ENCODE data around the gene CUEDC1.

Gene CUEDC1

DNA sequence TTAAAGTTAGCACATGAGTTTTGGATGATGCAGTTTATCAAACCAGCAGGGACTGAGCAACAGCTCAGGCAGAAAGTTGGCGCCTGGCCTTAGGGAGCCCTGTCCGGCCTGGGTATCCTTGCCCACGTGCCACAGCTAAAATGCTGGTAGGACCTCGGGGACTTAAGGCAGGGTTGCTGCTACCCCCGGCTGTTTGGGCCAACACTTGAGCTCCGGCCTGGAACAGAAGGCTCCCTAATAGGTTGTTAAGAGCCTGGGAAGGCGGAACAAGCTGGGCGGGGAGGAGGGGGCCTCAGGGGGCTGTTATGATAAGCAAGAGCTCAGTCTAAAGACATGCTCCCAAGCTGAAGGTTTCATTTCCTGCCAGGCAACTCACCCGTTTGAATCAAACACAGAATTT lies 39.7 kb downstream of the CUEDC1 start:
- no peak for DNase-seq (ENCODE audit: low read depth)

DNA sequence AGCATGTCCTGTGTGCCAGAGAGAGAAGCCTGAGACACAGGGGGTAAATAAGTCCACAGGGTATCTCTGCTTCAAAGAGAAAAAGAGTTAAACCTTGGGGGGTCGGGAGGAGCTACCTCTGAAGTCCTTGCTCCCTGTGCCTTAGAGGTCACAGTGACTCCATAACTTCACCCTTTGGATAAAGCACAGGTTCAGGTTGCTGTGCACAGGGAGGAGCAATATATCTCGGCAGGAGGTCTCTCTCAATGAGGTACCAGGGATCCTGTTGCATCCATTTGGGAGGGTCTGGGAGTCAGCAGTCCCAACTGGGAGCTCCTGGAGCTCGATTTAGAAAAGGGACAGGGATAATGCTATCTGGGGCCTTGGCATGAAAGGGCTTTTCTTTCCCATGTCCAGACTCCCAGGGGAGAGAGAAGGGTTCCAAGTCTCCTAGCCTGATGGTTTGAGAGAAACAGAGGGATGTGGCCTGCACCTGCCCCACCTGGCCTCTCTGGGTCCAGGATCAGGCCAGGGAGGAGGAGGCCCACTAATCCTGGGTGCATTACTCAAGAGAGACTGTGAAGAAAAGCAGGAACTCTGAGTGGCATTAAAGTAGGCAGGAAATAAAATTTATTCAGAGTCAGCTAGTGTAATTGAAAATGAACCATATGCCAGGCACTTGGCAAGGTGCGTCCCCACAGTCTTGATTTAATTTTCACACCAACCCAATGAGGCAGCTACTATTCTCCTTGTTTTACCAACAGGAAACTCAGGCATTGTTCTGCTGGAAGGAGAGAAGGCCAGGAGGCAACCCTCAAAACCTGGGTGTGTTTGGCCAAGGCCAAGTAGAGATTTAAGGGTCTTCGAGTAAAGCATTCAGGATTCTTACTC lies 40.7 kb downstream of the CUEDC1 start:
- no peak for DNase-seq (ENCODE audit: low read depth)

DNA sequence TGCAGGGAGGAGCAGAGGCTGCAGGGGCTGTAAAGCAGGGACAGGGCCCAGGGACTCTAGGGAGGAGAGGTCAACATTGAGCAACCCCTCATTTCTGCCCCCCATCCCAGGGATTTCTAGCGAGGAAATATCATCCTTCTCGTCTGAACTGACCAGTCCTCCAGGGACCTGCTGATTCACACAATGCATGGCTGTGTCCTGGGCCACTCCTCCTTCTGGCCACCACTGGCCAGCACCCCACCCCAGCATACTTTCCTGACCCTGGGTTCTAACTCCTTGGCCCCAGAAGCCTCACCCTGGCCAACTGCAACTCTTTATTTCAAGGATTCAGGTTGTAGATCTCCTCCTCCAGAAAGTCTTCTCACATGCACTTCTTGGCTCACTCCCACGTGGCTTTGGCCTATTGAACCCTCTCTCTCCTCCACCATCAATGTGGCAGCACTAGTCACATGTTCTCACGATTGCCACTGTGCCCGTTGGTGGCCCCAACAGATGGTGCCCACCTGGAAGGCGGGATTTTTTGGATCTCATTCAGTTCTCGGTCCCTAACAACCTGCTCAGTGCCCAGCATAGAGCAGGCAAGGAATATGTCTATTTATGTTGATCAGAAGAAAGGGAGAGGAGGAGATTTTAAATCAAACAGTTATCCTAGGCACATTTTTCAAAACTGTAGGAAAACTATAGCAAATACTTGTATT lies 41.5 kb downstream of the CUEDC1 start:
- DNase-seq (ENCODE audit: low read depth): no peak

DNA sequence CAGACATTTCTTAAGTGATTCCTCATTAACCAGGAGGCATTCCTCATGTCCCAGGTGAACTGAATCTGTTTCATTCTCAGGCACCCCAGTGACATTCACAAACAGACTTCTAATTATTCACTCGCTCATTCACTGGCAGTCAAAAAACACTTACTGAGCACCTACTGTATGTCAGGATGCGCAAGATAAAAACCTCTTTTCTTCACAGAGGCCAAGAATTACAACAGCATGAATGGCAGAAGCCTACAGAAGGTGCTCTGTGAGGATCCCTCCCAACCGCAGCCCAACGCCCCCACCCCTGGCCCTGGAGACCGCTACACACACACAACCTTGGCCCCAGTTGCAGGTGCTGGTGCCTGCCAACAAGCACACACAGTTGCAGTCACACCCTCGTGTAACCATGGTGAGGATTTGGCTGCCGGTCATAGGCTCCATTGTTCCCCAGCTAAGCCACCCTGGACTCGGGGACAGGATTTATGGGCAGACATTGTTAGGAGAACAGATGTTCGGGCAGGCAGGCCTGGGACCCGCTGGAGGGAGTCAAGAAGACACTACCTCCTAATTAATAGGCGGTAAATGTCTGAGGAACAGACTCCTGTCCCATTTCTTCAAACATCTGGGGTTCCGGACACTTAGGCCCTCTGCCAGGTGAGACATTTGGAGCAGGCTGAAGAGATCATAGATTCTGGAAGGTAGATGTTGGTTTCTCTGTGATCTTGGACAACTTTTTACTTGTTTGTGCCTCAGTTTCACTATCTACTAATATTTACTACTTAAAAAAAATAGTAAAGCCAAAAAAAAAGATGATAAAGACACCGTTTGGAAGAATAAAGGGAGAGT lies 43.2 kb downstream of the CUEDC1 start:
- DNase-seq (ENCODE audit: low read depth): no peak

DNA sequence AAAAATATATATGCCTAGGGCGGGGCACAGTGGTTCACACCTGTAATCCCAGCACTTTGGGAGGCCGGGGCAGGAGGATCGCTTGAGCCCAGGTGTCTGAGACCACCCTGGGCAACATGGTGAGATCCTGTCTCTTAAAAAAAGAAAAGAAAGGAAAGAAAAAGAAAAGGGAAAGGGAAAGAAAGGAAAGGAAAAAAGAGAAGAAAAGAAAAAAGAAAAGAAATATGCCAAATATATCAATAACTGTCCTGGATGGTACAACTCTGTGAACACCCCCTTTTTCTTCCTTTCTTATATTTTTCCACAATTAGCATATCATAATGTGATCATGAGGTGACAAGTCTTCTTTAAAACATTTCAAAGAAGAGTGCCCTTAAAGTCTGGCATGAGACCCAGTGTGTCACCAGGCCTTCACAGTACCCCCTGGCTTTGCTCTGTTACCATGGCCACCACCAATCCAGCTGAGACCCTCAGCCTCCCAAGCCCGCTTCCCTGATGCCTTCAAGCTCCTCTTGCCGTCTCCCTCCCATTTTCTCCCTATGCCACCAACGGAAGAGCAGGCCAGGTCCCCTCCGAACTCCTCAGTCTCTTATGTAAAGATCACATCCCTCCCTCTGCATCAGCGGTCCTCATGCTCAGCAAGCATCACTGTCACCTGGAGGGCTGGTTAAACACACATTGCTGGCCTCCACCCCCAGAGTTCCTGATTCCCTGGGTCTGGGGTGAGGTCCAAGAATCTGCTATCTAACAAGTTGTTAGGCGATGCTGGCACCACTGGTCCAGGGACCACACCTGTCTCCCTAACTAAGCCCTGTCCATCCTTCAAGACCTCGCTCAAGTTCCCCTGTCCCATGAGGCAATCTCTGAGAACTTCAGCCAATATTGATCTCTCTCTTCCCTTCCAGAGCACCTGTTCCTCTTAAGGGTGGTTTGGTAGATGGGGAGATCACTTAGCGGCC lies 44.5 kb downstream of the CUEDC1 start:
- no peak for DNase-seq (ENCODE audit: low read depth)

DNA sequence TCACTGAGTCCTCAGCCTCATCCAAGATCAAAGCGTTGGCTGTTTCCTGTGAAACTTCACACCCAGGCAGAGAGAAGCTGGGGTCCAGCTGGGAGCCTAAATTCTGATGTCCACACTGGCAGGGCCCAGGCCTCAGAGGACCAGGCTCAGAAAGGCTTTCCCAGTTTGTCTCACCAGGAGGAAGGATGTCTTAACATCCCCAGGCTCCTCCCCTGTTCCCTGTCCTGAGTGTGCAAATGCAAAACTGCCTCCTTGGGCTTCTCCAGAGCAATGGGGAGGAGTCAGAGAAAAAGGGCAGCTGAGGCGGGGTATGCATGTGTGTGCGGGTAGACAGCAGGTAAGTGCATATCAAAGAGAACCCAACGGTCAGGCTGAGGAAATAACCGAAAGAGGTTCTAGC lies 45.7 kb downstream of the CUEDC1 start:
- DNase-seq (ENCODE audit: low read depth): no peak

DNA sequence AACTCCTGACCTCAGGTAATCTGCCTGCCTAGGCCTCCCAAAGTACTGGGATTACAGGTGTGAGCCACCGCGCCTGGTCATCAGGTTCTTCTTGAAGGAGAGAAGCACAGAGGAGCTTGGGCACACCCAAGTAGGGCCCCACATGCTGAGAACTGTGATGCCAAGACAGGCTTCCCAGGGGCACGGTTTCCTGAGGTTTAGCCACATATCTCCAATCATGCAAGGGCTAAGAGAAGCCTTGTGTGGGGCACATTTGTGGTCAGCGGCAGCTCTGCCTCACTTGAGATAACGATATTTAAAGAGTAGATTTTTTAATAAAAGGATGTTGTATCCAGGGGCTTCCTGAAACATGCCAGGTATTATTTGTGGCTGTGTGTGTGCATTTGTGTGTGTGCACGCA lies 46.9 kb downstream of the CUEDC1 start:
- DNase-seq (ENCODE audit: low read depth): no peak

DNA sequence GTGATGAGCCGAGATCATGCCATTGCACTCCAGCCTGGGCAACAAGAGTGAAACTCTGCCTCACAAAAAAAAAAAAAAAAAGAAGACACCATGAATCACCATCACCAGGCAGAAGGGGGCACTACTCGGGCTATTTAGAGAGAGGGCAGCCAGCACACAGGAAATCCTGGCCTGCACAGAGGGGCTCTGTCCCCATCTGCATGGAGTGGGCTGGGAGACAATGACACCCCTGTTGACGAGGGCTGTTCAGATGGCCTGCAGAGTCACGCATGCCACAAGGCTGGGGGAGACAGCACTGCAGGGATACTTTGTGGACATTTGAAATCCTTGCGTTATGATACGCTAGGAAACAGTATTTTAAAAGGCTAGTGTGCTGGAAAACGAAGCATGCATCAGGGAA lies 48.3 kb downstream of the CUEDC1 start:
- no peak for DNase-seq (ENCODE audit: low read depth)

DNA sequence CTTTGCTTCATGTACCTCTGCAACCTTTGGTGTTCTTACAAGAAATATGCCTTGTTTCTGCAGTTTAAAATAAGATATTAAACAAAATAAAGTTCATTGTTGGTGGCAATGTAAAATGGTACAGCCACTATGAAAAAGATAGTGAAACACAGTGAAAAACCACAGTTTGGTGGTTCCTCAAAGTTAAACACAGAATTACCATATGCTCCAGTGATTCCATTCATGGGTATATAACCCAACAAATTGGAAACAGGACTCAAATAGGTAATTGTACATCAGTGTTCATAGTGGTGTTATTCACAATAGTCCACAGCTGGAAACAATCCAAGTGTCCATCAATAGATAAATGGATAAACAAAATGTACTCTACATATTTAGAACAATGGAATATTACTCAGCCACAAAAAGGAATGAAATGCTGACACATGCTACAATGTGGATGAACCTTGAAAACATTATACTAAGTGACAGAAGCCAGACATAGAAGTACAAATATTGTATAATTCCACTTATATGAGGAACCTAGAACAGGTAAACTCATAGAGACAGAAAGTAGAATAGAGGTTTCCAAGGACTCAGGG lies 49.2 kb downstream of the CUEDC1 start:
- DNase-seq (ENCODE audit: low read depth): no peak

DNA sequence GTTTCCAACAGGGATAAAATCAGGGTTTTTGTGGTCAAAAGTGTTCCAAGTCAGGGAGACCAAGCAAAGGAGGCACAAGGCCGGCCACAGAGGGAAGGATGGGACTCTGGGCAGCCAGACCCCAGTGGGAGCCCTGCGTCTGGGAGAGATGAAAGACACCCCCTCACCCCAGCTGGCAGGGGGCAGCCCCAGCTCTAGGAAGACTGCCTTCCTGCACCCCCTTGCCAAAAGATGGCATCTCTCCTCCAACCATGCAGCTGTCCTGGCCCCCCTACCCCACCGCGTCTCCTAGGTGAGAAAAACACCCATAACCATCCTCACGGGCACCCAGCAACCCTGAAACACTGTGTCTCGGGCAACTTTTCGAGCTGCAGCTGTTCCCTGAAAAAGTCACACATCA lies 51.3 kb downstream of the CUEDC1 start:
- DNase-seq (ENCODE audit: low read depth): no peak

DNA sequence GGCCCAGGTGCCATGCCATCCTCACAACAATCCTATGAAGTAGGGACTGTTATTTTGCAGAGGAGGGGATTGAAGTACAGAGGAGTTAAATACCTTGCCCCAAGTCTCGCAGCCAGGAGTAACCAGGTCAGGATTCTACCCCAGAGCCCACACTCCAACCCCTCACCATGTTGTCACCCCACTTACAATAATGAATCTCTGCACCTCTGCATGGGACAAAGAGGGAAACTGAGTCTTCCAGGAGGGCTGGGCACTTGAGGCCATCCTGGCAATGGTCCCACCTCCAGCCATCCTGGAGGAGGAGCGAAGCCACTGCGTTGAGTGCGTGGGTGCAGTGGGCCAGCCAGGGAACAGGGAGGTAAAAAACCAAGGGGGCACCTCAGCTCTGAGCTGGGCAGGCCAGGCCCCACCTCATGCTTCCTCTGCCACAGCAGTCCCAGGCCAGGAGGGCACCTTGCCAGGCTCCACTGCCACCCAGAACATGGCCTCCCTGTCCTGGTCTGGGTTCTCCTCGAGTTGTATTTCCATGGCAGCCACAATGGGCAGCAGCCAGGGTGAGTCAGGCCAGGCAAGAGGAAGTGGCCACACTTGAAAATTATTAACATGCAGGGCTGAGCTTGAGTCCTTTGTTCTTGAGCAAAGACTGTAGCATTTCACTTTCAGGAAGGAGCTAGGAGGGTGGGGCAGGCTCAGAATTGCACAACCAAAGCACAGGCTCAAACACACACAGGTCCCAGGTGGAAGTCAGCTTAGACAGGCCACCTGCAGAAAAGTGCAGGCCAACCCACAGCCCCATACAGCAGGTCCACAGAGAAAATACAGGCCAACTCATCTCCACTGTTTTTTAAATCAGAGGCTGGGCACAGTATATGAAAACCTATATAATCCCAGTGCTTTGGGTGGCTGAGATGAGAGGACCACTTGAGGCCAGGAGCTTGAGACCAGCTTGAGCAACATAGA lies 52.1 kb downstream of the CUEDC1 start:
- DNase-seq (ENCODE audit: low read depth): no peak

DNA sequence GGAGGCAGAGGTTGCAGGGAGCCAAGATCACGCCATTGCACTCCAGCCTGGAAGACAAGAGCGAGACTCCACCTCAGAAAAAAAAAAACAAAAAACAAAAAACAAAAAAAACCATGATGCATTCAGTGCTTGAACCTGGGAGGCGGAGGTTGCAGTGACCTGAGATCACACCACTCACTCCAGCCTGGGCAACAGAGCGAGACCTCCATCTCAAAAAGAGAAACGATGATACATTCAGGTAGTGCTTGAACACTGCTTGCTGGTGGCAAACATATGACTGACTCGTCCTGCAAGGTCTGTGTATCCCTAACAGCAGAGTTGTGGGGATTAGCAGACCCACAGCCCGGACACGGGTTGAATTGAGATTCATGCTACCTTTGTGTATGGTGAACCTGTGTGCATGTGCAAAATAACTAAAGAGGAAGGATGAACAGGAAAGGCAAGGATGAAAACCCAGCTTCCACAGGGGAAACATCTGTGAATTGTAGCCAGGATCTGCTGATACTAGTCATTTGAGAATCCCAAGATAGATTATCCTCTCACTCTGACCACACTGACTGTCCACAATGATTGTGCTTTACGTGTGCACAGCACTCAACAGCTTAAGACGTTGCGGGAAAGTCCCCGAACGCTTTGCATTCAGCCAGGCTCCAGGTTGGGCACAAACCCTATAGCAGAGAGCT lies 53.0 kb downstream of the CUEDC1 start:
- DNase-seq (ENCODE audit: low read depth): no peak

DNA sequence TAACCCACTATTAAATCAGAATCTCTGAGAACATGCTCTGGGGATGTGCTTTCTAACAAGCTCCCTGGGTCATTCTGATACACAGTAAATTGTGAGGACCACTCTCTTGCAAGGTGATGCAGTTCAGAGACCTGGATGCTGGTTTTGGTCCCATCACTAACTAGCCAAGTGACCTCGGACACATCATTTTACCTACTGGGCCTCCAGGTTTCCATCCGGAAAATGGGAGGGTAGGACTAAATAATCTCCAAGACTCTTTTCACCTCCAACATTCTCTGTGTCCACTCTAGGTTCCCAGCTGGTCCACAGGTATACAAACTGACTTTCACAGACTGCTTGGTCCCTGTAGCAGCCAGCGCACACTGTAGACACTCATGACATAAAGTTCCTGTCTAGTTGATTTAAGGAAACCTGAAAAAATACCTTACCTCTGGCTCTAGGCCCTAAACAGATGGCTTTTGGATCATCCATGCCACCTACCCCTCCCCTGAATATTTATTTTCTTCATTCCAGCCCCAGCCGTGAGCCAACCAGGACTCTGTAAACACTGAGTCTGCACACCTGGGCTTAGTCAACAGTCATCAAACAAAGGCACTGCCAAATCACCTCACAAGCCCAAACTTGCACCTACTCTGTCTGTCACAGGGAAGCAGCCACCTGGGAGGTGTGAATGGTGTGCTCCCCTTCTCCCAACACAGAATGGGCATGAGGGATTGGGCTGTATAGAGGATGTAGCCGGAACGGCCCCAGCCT lies 54.0 kb downstream of the CUEDC1 start:
- no peak for DNase-seq (ENCODE audit: low read depth)

DNA sequence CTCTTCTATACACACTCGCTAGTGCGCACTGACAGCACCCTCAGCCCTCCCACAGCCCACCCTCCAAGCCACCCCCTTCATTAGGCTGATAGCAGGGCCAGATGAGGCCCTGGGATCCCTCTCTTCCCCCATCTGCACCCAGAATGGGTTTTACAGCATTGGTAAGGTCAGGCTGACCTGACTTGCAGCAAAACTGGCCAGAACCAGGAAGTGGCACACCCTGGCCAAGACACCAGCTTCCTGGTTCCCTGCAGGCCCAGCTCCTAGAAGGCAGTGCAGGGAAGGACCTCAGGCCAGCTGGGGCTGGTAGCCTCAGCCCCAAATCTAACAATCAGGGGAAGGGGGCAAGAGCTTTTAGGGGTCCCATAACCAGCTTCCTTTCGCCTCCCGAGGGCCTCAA lies 55.4 kb downstream of the CUEDC1 start:
- DNase-seq (ENCODE audit: low read depth): no peak

DNA sequence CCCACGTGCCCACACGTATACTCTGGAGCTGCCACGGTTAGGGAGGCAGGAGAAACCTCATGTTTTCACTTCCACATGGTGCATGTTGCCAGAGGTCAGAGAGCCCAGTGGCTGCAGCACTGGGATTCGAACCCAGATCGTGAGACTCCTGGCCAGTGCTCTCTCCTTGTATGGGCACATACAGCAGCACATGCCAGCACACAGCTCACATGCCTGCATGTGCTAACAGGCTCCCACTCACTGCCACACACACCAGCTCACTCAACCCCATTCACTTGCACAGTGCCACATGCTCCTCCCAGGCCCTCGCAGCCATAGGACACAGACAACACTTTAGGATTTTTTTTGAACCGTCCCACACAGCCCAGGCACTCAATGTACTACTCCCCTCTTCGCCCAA lies 55.8 kb downstream of the CUEDC1 start:
- DNase-seq (ENCODE audit: low read depth): no peak

DNA sequence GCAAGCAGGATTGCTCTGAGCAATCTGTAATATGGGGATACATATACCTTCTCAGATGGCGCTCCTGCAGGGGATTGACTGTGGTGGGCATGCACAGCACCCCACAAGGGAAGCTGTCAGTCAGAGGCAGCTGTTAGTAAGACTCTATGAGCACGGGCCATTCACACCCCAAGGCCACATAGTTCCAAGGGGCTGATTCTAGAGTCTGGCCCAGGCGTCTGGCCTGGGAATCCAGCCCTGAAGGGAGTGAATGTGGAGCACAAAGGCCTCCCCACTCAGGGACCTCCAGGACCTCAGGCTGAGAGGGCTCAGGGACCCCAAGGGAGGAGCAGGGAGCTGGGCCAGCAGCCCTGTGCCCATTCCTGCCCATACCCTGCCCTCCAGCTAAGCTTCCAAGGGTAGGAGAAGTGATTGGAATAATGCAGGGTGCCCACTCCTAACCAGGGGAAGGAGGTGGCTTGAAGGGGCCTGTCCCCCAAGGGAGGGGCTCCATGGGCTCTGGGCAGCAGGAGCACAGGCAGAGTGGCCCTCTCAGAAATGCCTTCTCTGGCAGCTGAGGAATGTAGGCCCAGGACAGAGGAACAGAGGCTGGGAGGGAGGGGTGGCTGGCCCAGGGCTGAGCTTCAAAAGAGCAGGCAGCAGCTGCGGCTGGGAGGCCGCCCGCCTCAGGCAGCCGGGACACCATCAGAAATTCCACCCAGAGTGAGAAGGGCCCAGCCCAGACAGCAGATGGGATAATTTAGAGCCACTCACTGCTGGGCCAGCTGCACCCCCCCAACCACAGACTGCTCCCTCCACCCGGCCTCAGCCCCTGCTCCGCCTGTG lies 56.5 kb downstream of the CUEDC1 start:
- no peak for DNase-seq (ENCODE audit: low read depth)

DNA sequence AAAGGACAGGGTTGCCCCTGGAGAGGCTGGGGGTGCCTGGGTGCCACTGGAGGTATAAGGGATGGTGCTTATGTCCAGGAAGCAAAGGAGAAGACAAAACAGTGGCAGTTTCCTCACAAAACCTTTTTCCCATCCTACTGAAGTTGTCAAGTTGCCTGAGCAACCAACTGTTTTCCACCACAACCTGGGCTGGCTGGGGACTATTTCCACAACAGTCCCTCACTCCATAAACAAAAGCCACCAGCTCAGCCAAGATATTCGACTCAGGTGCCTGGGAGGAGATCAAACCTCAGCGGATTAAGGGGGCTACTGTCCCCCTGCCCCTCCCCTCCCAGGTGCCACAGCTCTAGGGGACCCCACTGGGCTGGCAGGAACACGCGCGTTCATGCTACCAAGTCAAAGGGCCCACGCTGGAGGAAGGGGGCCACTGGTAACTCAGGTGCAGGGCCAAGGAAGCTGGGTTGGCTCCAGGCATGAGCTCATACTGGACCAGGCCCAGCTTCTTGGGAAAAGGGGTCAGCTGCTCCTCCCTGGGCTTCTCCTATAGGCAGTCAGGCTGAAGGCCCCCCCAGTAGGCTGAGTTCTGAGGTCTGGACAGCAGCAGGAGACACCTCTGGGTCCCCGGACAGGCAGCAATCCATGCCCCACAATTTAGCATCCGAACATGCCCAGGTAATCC lies 59.7 kb downstream of the CUEDC1 start:
- DNase-seq (ENCODE audit: low read depth): no peak

All from T follicular helper cell (primary cell).